Left ventricle myocardium superior (tissue), 1 donor: ENCODE data around the gene MAML3. TPM values are rescaled to one million over a fixed set of nuclear protein-coding genes. Genes with fewer than 3 reads are reported as not detected.

Experiments used
- ATAC-seq: fragments of 200-7000 bp; cut with Tn5 transposase; one replicate; pipeline ENCODE4 v1.9.1; 2020; ENCODE audit warnings: mild to moderate bottlenecking, moderate library complexity
- DNase-seq: peaks from one replicate; pipeline ENCODE4 v3.0.0-alpha.2; 2020
- intact Hi-C: fragments of 100-400 bp; cut with micrococcal nuclease; formaldehyde crosslinking; loops from one replicate; pipeline ENCODE4 v1.11.0; 2022
- total RNA-seq: library from RNA; stranded (reverse); fragmentation: NEBNext Ultra II Directional; extraction: Animal tissue kit (Norgen Biotek cat#: 25700); gene quantifications from one replicate; pipeline ENCODE4 v1.2.1, GENCODE V29; 2021
- donor health status: DM: no; HTN: yes; CAD: no; lungs with severe emphysema.

Gene MAML3
- total RNA-seq, 1 donor from 2014 or later: 2.1 TPM

GRCh38 chr4:140134746-140135425 lies 19.1 kb downstream of the MAML3 start:
- ATAC-seq: no peak
- no peak for DNase-seq
- intact Hi-C loops: no loop called here

GRCh38 chr4:140133576-140133975 lies 20.4 kb downstream of the MAML3 start:
- ATAC-seq (no peak), DNase-seq (no peak)
- intact Hi-C loops: no loop called here

GRCh38 chr4:140131675-140132229 lies 22.2 kb downstream of the MAML3 start:
- no peak for ATAC-seq
- DNase-seq: no peak
- intact Hi-C loops: no loop called here

- DNase-seq (no peak), ATAC-seq (no peak)
- intact Hi-C loops: no loop called here
These were observed 23.3 kb downstream of the MAML3 start for GRCh38 chr4:140130677-140131076.

GRCh38 chr4:140127422-140127821 lies 26.6 kb downstream of the MAML3 start:
- DNase-seq: no peak
- intact Hi-C loops: no loop called here
- ATAC-seq: no peak

GRCh38 chr4:140126261-140126660 lies 27.7 kb downstream of the MAML3 start:
- DNase-seq: no peak
- intact Hi-C loops: no loop called here
- ATAC-seq: no peak

GRCh38 chr4:140125374-140125773 lies 28.6 kb downstream of the MAML3 start:
- intact Hi-C loops: no loop called here
- ATAC-seq: no peak

GRCh38 chr4:140123666-140124377 lies 30.2 kb downstream of the MAML3 start:
- ATAC-seq (no peak), DNase-seq (no peak)
- intact Hi-C loops: no loop called here

More at GRCh38 chr4:140125374-140125773, 28.6 kb downstream of the MAML3 start:
- DNase-seq: no peak

GRCh38 chr4:140122891-140123290 lies 31.1 kb downstream of the MAML3 start:
- ATAC-seq (no peak), DNase-seq (no peak)
- intact Hi-C loops: no loop called here

- DNase-seq: no peak
- intact Hi-C loops: no loop called here
- no peak for ATAC-seq
These were observed 32.3 kb downstream of the MAML3 start for GRCh38 chr4:140121646-140122045.

GRCh38 chr4:140118931-140119640 lies 34.9 kb downstream of the MAML3 start:
- DNase-seq (no peak), ATAC-seq (no peak)
- intact Hi-C loops: no loop called here

GRCh38 chr4:140117947-140118346 lies 36.0 kb downstream of the MAML3 start:
- intact Hi-C loops: no loop called here
- ATAC-seq (no peak), DNase-seq (no peak)

- intact Hi-C loops: no loop called here
- ATAC-seq (no peak), DNase-seq (no peak)
These were observed 37.4 kb downstream of the MAML3 start for GRCh38 chr4:140116442-140117104.

- ATAC-seq (no peak), DNase-seq (no peak)
- intact Hi-C loops: no loop called here
These were observed 38.8 kb downstream of the MAML3 start for GRCh38 chr4:140115140-140115539.

GRCh38 chr4:140113653-140114052 lies 40.3 kb downstream of the MAML3 start:
- intact Hi-C loops: no loop called here
- ATAC-seq (no peak), DNase-seq (no peak)

GRCh38 chr4:140112576-140112975 lies 41.4 kb downstream of the MAML3 start:
- intact Hi-C loops: no loop called here
- DNase-seq: no peak
- ATAC-seq: no peak

- intact Hi-C loops: no loop called here
- DNase-seq: no peak
- no peak for ATAC-seq
These were observed 42.7 kb downstream of the MAML3 start for GRCh38 chr4:140111256-140111655.

- intact Hi-C loops: no loop called here
- no peak for ATAC-seq
- DNase-seq: no peak
These were observed 43.3 kb downstream of the MAML3 start for GRCh38 chr4:140110542-140111215.

GRCh38 chr4:140109737-140110136 lies 44.2 kb downstream of the MAML3 start:
- ATAC-seq (no peak), DNase-seq (no peak)
- intact Hi-C loops: no loop called here
